Measurements from ENCODE around the gene TNRC18. TPM values are rescaled to one million over a fixed set of nuclear protein-coding genes. Genes with fewer than 3 reads are reported as not detected.
"Not testable (repeated sequence)": the region's sequence is repeated elsewhere in the genome, so short reads cannot be mapped to it uniquely, and the experiment has no call there.

Gene TNRC18
- total RNA-seq, 1 donor from 2014 or later: 47.3 TPM

- intact Hi-C loops (cut with micrococcal nuclease): no loop called here
- peak; percentile 73 for DNase-seq (ENCODE audit: low spot score)
- H3K36me3 Mint-ChIP-seq (ENCODE audit: low read depth): no peaks in the 10 kb centered on the region
- no peak overlapping the region for H3K27ac Mint-ChIP-seq
- peaks cover 7% of the 10 kb centered on the region for H3K4me1 Mint-ChIP-seq (ENCODE audit: low read depth)
- peak overlapping the region; percentile 77 for H3K4me3 Mint-ChIP-seq (ENCODE audit: low read depth)
- H3K9me3 Mint-ChIP-seq: no peaks in the 10 kb centered on the region
- peaks cover 2% of the 10 kb centered on the region for H3K27me3 Mint-ChIP-seq (ENCODE audit: low read depth)
Observed at GRCh38 chr7:5296611-5297226, 126.9 kb downstream of the TNRC18 start.

- no peaks in the 10 kb centered on the region for H3K36me3 Mint-ChIP-seq (ENCODE audit: low read depth)
- H3K27me3 Mint-ChIP-seq (ENCODE audit: low read depth): peaks cover 2% of the 10 kb centered on the region
- peak overlapping the region; percentile 56 for H3K4me3 Mint-ChIP-seq (ENCODE audit: low read depth)
- no peaks in the 10 kb centered on the region for H3K9me3 Mint-ChIP-seq
- H3K27ac Mint-ChIP-seq: no peak overlapping the region
- intact Hi-C loops (cut with micrococcal nuclease): no loop called here
- no peak for DNase-seq (ENCODE audit: low spot score)
- peaks cover 7% of the 10 kb centered on the region for H3K4me1 Mint-ChIP-seq (ENCODE audit: low read depth)
Observed at GRCh38 chr7:5296015-5296610, 127.5 kb downstream of the TNRC18 start.

- Mint-ChIP-seq H3K9me3 (no peaks in the 10 kb centered on the region), H3K27me3 (ENCODE audit: low read depth) (peaks cover 2% of the 10 kb centered on the region), H3K4me1 (ENCODE audit: low read depth) (peaks cover 7% of the 10 kb centered on the region), H3K36me3 (ENCODE audit: low read depth) (no peaks in the 10 kb centered on the region), H3K27ac (no peak overlapping the region), H3K4me3 (ENCODE audit: low read depth) (no peak overlapping the region)
- intact Hi-C loops (cut with micrococcal nuclease): no loop called here
- no peak for DNase-seq (ENCODE audit: low spot score)
Observed at GRCh38 chr7:5295039-5296014, 128.3 kb downstream of the TNRC18 start.

GRCh38 chr7:5294169-5294987 is 129.3 kb downstream of the TNRC18 start:
- no peak overlapping the region for H3K27ac Mint-ChIP-seq
- H3K4me1 Mint-ChIP-seq (ENCODE audit: low read depth): peaks cover 7% of the 10 kb centered on the region
- no peak for DNase-seq (ENCODE audit: low spot score)
- H3K4me3 Mint-ChIP-seq (ENCODE audit: low read depth): no peak overlapping the region
- peaks cover 2% of the 10 kb centered on the region for H3K27me3 Mint-ChIP-seq (ENCODE audit: low read depth)
- H3K9me3 Mint-ChIP-seq: no peaks in the 10 kb centered on the region
- no peaks in the 10 kb centered on the region for H3K36me3 Mint-ChIP-seq (ENCODE audit: low read depth)
- intact Hi-C loops (cut with micrococcal nuclease): no loop called here

- H3K27me3 Mint-ChIP-seq (ENCODE audit: low read depth); intact Hi-C loops (cut with micrococcal nuclease); DNase-seq (ENCODE audit: low spot score); H3K4me3 Mint-ChIP-seq (ENCODE audit: low read depth); H3K9me3 Mint-ChIP-seq; H3K27ac Mint-ChIP-seq; H3K4me1 Mint-ChIP-seq (ENCODE audit: low read depth); H3K36me3 Mint-ChIP-seq (ENCODE audit: low read depth): not testable (repeated sequence)
Observed at GRCh38 chr7:5291711-5292335, 131.8 kb downstream of the TNRC18 start.

GRCh38 chr7:5291301-5291700 is 132.3 kb downstream of the TNRC18 start:
- intact Hi-C loops (cut with micrococcal nuclease): no loop called here
- Mint-ChIP-seq H3K27ac (no peak overlapping the region), H3K4me1 (ENCODE audit: low read depth) (no peaks in the 10 kb centered on the region)

GRCh38 chr7:5289355-5289754 is 134.3 kb downstream of the TNRC18 start:
- no peak overlapping the region for H3K4me3 Mint-ChIP-seq (ENCODE audit: low read depth)
- no peak for DNase-seq (ENCODE audit: low spot score)
- peaks cover 2% of the 10 kb centered on the region for H3K27me3 Mint-ChIP-seq (ENCODE audit: low read depth)
- no peaks in the 10 kb centered on the region for H3K4me1 Mint-ChIP-seq (ENCODE audit: low read depth)
- intact Hi-C loops (cut with micrococcal nuclease): no loop called here
- no peak overlapping the region for H3K27ac Mint-ChIP-seq
- H3K9me3 Mint-ChIP-seq: no peaks in the 10 kb centered on the region
- H3K36me3 Mint-ChIP-seq (ENCODE audit: low read depth): no peaks in the 10 kb centered on the region

More at GRCh38 chr7:5291301-5291700, 132.3 kb downstream of the TNRC18 start:
- Mint-ChIP-seq H3K4me3 (ENCODE audit: low read depth) (no peak overlapping the region), H3K27me3 (ENCODE audit: low read depth) (no peaks in the 10 kb centered on the region), H3K9me3 (no peaks in the 10 kb centered on the region), H3K36me3 (ENCODE audit: low read depth) (no peaks in the 10 kb centered on the region)
- DNase-seq (ENCODE audit: low spot score): no peak

GRCh38 chr7:5288560-5288959 is 135.1 kb downstream of the TNRC18 start:
- H3K4me1 Mint-ChIP-seq (ENCODE audit: low read depth); H3K36me3 Mint-ChIP-seq (ENCODE audit: low read depth); intact Hi-C loops (cut with micrococcal nuclease); H3K4me3 Mint-ChIP-seq (ENCODE audit: low read depth); H3K27me3 Mint-ChIP-seq (ENCODE audit: low read depth); DNase-seq (ENCODE audit: low spot score); H3K9me3 Mint-ChIP-seq; H3K27ac Mint-ChIP-seq: not testable (repeated sequence)

- intact Hi-C loops (cut with micrococcal nuclease): no loop called here
- Mint-ChIP-seq H3K4me1 (ENCODE audit: low read depth) (no peaks in the 10 kb centered on the region), H3K27ac (no peak overlapping the region), H3K4me3 (ENCODE audit: low read depth) (no peak overlapping the region), H3K27me3 (ENCODE audit: low read depth) (peaks cover 4% of the 10 kb centered on the region), H3K9me3 (no peaks in the 10 kb centered on the region), H3K36me3 (ENCODE audit: low read depth) (no peaks in the 10 kb centered on the region)
- no peak for DNase-seq (ENCODE audit: low spot score)
Observed at GRCh38 chr7:5287802-5288201, 135.8 kb downstream of the TNRC18 start.

GRCh38 chr7:5287373-5287772 is 136.3 kb downstream of the TNRC18 start:
- H3K36me3 Mint-ChIP-seq (ENCODE audit: low read depth); H3K27me3 Mint-ChIP-seq (ENCODE audit: low read depth); H3K9me3 Mint-ChIP-seq; DNase-seq (ENCODE audit: low spot score); H3K27ac Mint-ChIP-seq; H3K4me1 Mint-ChIP-seq (ENCODE audit: low read depth); intact Hi-C loops (cut with micrococcal nuclease); H3K4me3 Mint-ChIP-seq (ENCODE audit: low read depth): not testable (repeated sequence)

GRCh38 chr7:5286933-5287332 is 136.7 kb downstream of the TNRC18 start:
- Mint-ChIP-seq H3K4me1 (ENCODE audit: low read depth) (no peaks in the 10 kb centered on the region), H3K27me3 (ENCODE audit: low read depth) (peaks cover 4% of the 10 kb centered on the region), H3K9me3 (no peaks in the 10 kb centered on the region), H3K27ac (no peak overlapping the region), H3K36me3 (ENCODE audit: low read depth) (no peaks in the 10 kb centered on the region), H3K4me3 (ENCODE audit: low read depth) (no peak overlapping the region)
- intact Hi-C loops (cut with micrococcal nuclease): no loop called here
- no peak for DNase-seq (ENCODE audit: low spot score)
